Measurements from ENCODE around the gene SPINDOC. TPM values are rescaled to one million over a fixed set of nuclear protein-coding genes. Genes with fewer than 3 reads are reported as not detected.
A peak's percentile ranks its signal among the peaks of the same experiment; 100 is the strongest.

The SPINDOC gene
- total RNA-seq = 100 to 1,000 TPM in 1 of 2 donors, 10 to 100 TPM in 1; 96.1 to 103 TPM
- 59.8 TPM for polyA plus RNA-seq (2013, experiment 1 of 2)
- polyA plus RNA-seq (2013, experiment 2 of 2) = 60.2 TPM
- long read RNA-seq, experiment 1, transcript SPINDOC-201 (6 exons, 2,024 nt) = major isoform, 29 of 45 reads
- long read RNA-seq, experiment 1, partial matches to known transcripts = 3 of 45 reads
- long read RNA-seq, experiment 1, other reads (novel, unspliced or antisense) = 13 of 45 reads
- long read RNA-seq, experiment 2, transcript SPINDOC-201 (6 exons, 2,024 nt) = major isoform, 12 of 15 reads
- long read RNA-seq, experiment 2, partial matches to known transcripts = 1 of 15 reads
- long read RNA-seq, experiment 2, other reads (novel, unspliced or antisense) = 2 of 15 reads
- long read RNA-seq, experiment 3, partial matches to known transcripts = 0 of 2 reads
- long read RNA-seq, experiment 3, other reads (novel, unspliced or antisense) = 1 of 2 reads
- long read RNA-seq, experiment 4, partial matches to known transcripts = 3 of 3 reads
- long read RNA-seq, experiment 4, other reads (novel, unspliced or antisense) = 0 of 3 reads

GRCh38 chr11:63813035-63813562, at the start of gene SPINDOC:
TSS of gene SPINDOC (plus strand) at chr11:63813456. CDS start at chr11:63813687, 231 bp downstream.
- H3K27ac ChIP-seq (ENCODE audit: low read depth, low read length) = peak within 1 kb of the TSS; percentile 72
- H3K4me3 ChIP-seq (ENCODE audit: low read length) = peak within 1 kb of the TSS; percentile 87
- peaks cover 28% of the 10 kb centered on the region for H3K36me3 Mint-ChIP-seq (ENCODE audit: low read depth)
- H3K9me3 ChIP-seq (ENCODE audit: control insufficient read depth, low read length) = no peaks in the 10 kb centered on the region
- no peaks in the 10 kb centered on the region for H3K27me3 ChIP-seq (ENCODE audit: control insufficient read depth, insufficient read depth, low read length, poor library complexity, severe bottlenecking)
- TF ChIP-seq CTCF (conservative IDR thresholded peaks at IDR 0.05) = no peak
- 0% methylated on average over 27 to 65 of the region's 65 CpGs for WGBS, 2 experiments (ENCODE audit: insufficient coverage in 1 of 2, insufficient read length in 1 of 2)
- peak within 1 kb of the TSS; percentile 73 for H3K9ac ChIP-seq (ENCODE audit: extremely low read depth, low read length, poor library complexity, severe bottlenecking)
- no peaks in the 10 kb centered on the region for H3K27me3 Mint-ChIP-seq (ENCODE audit: insufficient read depth)
- H3K4me3 Mint-ChIP-seq = peak within 1 kb of the TSS; percentile 83
- H3K27ac Mint-ChIP-seq = peak within 1 kb of the TSS; percentile 72
- no peaks in the 10 kb centered on the region for H3K9me3 Mint-ChIP-seq
- H3K4me1 ChIP-seq (ENCODE audit: control insufficient read depth, insufficient read depth, low read length) = peaks cover 4% of the 10 kb centered on the region
- H3K4me1 Mint-ChIP-seq = peaks cover 26% of the 10 kb centered on the region
- peak; percentile 90 for DNase-seq
- H3K36me3 ChIP-seq (ENCODE audit: control insufficient read depth, insufficient read depth, low read length) = peaks cover 32% of the 10 kb centered on the region

GRCh38 chr11:63763496-63764339, 49.5 kb upstream of the SPINDOC start:
- WGBS, 2 experiments (ENCODE audit: insufficient coverage in 1 of 2, insufficient read length in 1 of 2) = 13 to 14% methylated on average over 23 to 82 of the region's 82 CpGs
- no peaks in the 10 kb centered on the region for H3K9me3 ChIP-seq (ENCODE audit: control insufficient read depth, low read length)
- H3K4me1 ChIP-seq (ENCODE audit: control insufficient read depth, insufficient read depth, low read length) = peaks cover 6% of the 10 kb centered on the region
- TF ChIP-seq CTCF (conservative IDR thresholded peaks at IDR 0.05) = no peak
- peak overlapping the region; percentile 84 for H3K27ac ChIP-seq (ENCODE audit: low read depth, low read length)
- H3K4me3 Mint-ChIP-seq = peak overlapping the region; percentile 89
- H3K9ac ChIP-seq (ENCODE audit: extremely low read depth, low read length, poor library complexity, severe bottlenecking) = peak overlapping the region; percentile 59
- H3K36me3 Mint-ChIP-seq (ENCODE audit: low read depth) = peaks cover 21% of the 10 kb centered on the region
- no peaks in the 10 kb centered on the region for H3K9me3 Mint-ChIP-seq
- H3K4me3 ChIP-seq (ENCODE audit: low read length) = peak overlapping the region; percentile 82
- H3K27me3 ChIP-seq (ENCODE audit: control insufficient read depth, insufficient read depth, low read length, poor library complexity, severe bottlenecking) = no peaks in the 10 kb centered on the region
- DNase-seq = peak; percentile 91
- H3K27ac Mint-ChIP-seq = peak overlapping the region; percentile 72
- H3K27me3 Mint-ChIP-seq (ENCODE audit: insufficient read depth) = no peaks in the 10 kb centered on the region
- H3K36me3 ChIP-seq (ENCODE audit: control insufficient read depth, insufficient read depth, low read length) = peaks cover 16% of the 10 kb centered on the region
- H3K4me1 Mint-ChIP-seq = peaks cover 39% of the 10 kb centered on the region

GRCh38 chr11:63764340-63764678, 48.9 kb upstream of the SPINDOC start:
- no peaks in the 10 kb centered on the region for H3K27me3 ChIP-seq (ENCODE audit: control insufficient read depth, insufficient read depth, low read length, poor library complexity, severe bottlenecking)
- 23% methylated on average over 23 of the region's 23 CpGs; no CpG with 5 or more reads in 1 of the 2 experiments for WGBS, 2 experiments (ENCODE audit: insufficient coverage in 1 of 2, insufficient read length in 1 of 2)
- peak overlapping the region; percentile 53 for H3K27ac ChIP-seq (ENCODE audit: low read depth, low read length)
- TF ChIP-seq CTCF (conservative IDR thresholded peaks at IDR 0.05) = no peak
- peaks cover 15% of the 10 kb centered on the region for H3K36me3 Mint-ChIP-seq (ENCODE audit: low read depth)
- H3K9me3 ChIP-seq (ENCODE audit: control insufficient read depth, low read length) = no peaks in the 10 kb centered on the region
- no peak overlapping the region for H3K4me3 ChIP-seq (ENCODE audit: low read length)
- H3K27ac Mint-ChIP-seq = no peak overlapping the region
- H3K9ac ChIP-seq (ENCODE audit: extremely low read depth, low read length, poor library complexity, severe bottlenecking) = no peak overlapping the region
- peaks cover 10% of the 10 kb centered on the region for H3K36me3 ChIP-seq (ENCODE audit: control insufficient read depth, insufficient read depth, low read length)
- DNase-seq = no peak
- peak overlapping the region; percentile 89 for H3K4me3 Mint-ChIP-seq
- H3K9me3 Mint-ChIP-seq = no peaks in the 10 kb centered on the region
- peaks cover 5% of the 10 kb centered on the region for H3K4me1 ChIP-seq (ENCODE audit: control insufficient read depth, insufficient read depth, low read length)
- no peaks in the 10 kb centered on the region for H3K27me3 Mint-ChIP-seq (ENCODE audit: insufficient read depth)
- H3K4me1 Mint-ChIP-seq = peaks cover 39% of the 10 kb centered on the region
